ENCODE measurements around the gene DPM1. TPM values are rescaled to one million over a fixed set of nuclear protein-coding genes. Genes with fewer than 3 reads are reported as not detected.

DPM1 gene
- total RNA-seq, 3 donors from 2014 or later = 30.9 to 39.5 (median 32.9) TPM

DNA sequence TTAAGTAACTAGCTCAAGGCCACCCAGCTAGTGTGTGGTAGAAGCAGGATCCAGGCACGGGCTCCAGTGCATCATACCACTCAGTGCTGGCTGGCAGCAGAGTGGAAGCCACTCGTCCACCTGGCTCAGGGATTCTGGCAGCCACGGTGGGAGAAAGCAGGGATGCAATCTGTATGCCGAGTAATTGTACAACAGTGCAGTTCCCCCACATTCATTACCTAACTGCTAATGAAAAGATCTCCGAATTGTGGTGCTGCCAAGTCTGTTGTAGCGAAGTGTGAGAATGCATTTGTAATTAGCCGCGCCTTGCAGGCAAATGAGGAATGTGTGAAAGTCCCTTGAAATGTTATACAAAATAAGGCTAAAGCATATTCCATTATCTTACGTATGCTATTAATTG, 35.5 kb upstream of the DPM1 start:
- Histone ChIP-seq H3K9me3 (no peaks in the 10 kb centered on the region), H3K36me3 (ENCODE audit: low read depth) (no peaks in the 10 kb centered on the region), H3K4me1 (ENCODE audit: low read depth) (no peaks in the 10 kb centered on the region), H3K4me3 (no peak overlapping the region)
- DNase-seq (no peak), ATAC-seq (no peak)
- intact Hi-C loops (cut with DNase I, micrococcal nuclease) = no loop called here
- TF ChIP-seq, protein P1, sequence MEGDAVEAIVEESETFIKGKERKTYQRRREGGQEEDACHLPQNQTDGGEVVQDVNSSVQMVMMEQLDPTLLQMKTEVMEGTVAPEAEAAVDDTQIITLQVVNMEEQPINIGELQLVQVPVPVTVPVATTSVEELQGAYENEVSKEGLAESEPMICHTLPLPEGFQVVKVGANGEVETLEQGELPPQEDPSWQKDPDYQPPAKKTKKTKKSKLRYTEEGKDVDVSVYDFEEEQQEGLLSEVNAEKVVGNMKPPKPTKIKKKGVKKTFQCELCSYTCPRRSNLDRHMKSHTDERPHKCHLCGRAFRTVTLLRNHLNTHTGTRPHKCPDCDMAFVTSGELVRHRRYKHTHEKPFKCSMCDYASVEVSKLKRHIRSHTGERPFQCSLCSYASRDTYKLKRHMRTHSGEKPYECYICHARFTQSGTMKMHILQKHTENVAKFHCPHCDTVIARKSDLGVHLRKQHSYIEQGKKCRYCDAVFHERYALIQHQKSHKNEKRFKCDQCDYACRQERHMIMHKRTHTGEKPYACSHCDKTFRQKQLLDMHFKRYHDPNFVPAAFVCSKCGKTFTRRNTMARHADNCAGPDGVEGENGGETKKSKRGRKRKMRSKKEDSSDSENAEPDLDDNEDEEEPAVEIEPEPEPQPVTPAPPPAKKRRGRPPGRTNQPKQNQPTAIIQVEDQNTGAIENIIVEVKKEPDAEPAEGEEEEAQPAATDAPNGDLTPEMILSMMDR (IDR thresholded peaks at IDR 0.05) = no peak

DNA sequence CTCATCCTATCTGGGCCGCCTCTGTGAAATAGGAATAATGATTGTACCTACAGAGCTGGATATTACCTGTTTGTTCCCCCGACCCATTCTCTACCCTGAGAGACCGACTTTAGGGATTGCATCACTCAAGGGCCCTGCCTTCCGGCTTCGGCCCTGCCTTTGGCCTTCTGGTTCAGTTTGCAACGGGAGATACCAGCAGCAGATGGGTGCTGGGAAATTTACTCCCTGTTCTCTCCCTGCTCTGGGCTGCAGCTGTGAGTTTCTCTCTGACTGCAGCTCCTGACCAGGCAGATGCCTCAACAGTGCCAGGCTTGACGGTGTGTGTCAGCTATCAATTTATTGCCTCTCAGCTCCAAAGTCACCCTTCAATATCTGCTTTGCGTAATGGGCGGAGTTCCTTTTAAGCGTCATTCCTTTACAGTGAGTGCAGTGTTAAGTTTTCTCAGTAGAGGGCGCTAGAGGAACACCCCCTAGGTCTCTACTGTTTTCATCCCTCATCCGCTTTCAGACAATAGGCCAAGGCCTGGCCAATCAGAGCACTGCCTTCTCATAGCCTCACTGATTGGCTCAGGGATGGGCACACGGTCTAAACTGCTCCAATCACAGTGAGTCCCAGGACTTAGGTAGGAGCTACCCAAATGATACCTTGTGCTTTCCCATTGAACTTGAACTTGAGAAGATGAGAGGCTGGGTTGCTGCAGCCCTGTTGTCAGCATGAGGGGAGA, 34.6 kb upstream of the DPM1 start:
- intact Hi-C loops (cut with DNase I, micrococcal nuclease) = no loop called here
- Histone ChIP-seq H3K36me3 (ENCODE audit: low read depth) (no peaks in the 10 kb centered on the region), H3K4me1 (ENCODE audit: low read depth) (no peaks in the 10 kb centered on the region), H3K4me3 (no peak overlapping the region), H3K9me3 (no peaks in the 10 kb centered on the region)
- TF ChIP-seq, protein P1 (IDR thresholded peaks at IDR 0.05) = peak; percentile 32
- ATAC-seq = peak; percentile 98
- peak in 1 of 3 donors; percentile 78 for DNase-seq

DNA sequence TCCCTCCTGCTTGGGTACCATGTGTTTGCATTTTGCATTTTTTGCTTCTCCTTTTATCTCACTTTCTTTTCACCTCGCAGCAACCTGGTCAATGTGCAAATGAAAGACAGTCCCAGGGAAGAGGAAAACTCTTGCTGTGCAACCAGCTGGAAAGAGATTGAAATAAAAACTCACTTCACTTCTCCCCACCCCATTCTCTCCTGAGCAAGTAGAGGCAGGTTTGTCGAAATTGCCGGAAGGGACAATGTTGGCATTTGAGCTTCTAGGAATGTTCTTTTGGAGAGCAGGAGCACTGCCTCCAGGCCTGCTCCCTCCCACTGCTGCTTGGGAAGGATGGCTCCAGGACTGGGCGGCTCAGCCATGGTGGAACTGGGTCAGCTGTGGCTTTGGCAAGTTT, 34.0 kb upstream of the DPM1 start:
- Histone ChIP-seq H3K4me1 (ENCODE audit: low read depth) (no peaks in the 10 kb centered on the region), H3K4me3 (no peak overlapping the region), H3K9me3 (no peaks in the 10 kb centered on the region), H3K36me3 (ENCODE audit: low read depth) (no peaks in the 10 kb centered on the region)
- ATAC-seq = no peak
- TF ChIP-seq, protein P1 (IDR thresholded peaks at IDR 0.05) = no peak
- intact Hi-C loops (cut with DNase I, micrococcal nuclease) = no loop called here
- no peak for DNase-seq

DNA sequence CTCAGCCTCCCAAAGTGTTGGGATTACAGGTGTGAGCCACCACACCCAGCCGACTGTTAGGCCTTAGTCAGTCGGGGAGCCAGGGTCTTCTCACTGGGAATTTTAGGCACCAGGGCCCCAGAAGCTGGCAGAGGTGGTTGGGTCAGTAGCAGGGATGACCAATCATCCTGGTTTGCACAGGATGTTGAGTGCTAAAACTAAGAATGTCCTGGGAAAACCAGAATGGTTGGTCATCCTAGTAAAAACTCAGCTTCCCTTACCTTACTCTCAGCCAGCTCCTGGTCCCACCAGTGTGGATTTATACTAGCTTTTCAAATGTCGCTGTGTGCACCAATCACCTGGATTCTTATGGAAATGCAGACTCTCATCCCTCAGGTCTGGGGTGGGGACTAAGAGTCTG, 32.7 kb upstream of the DPM1 start:
- ATAC-seq = no peak
- no peaks in the 10 kb centered on the region for H3K9me3 ChIP-seq
- TF ChIP-seq, protein P1 (IDR thresholded peaks at IDR 0.05) = no peak
- no peak for DNase-seq
- no peaks in the 10 kb centered on the region for H3K4me1 ChIP-seq (ENCODE audit: low read depth)
- intact Hi-C loops (cut with DNase I, micrococcal nuclease) = no loop called here
- no peak overlapping the region for H3K4me3 ChIP-seq
- H3K36me3 ChIP-seq (ENCODE audit: low read depth) = no peaks in the 10 kb centered on the region

DNA sequence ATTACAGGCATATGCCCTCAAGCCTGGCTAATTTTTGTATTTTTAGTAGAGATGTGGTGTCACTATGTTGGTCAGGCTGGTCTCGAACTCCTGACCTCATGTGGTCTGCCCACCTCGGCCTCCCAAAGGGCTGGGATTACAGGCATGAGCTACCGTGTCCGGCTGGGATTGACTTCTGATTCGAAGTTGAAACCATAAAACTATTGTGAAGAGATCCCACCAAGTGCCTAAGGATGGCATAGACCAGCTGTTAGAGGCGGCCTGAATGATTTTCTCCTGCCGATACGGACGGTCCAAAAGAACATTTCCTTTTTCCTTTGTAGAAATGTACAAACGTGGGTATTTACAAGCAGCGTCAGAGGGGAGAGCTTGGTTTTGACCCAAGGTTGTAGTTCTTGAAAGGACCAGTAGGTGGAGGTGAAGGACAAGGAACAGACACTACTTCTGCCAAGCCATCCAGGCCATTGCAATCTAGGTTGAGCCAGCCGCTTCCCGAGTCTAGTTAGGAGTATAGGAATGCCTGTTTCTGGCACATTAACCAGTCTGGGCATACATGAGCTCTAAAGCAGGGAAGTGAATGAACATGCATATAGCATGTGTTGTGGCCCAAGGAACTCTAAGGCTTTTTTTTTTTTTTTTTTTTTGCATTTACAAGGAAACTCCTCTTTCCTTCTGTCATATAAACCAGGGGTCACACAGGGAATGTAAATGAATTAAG, 29.3 kb upstream of the DPM1 start:
- DNase-seq = peak in 2 of 3 donors; percentile 39 to 88
- no peaks in the 10 kb centered on the region for H3K36me3 ChIP-seq (ENCODE audit: low read depth)
- intact Hi-C loops (cut with DNase I, micrococcal nuclease) = loop anchor here (5.0 kb wide), 1 partner anchor 320 kb away; no protein-coding TSS in a partner anchor
- H3K9me3 ChIP-seq = no peaks in the 10 kb centered on the region
- TF ChIP-seq, protein P1 (IDR thresholded peaks at IDR 0.05) = peak; percentile 73
- H3K4me1 ChIP-seq (ENCODE audit: low read depth) = peaks cover 3% of the 10 kb centered on the region
- ATAC-seq = peak; percentile 95
- H3K4me3 ChIP-seq = no peak overlapping the region

Data from mucosa of descending colon (tissue), 3 donors.